ENCODE measurements around the gene PDE10A. TPM values are rescaled to one million over a fixed set of nuclear protein-coding genes. Genes with fewer than 3 reads are reported as not detected.

Gene PDE10A
- total and polyA plus RNA-seq, 2 of the 13 experiments (the other 11 are each of a cell fraction or from before 2014, with no cell fraction given): not detected

DNA sequence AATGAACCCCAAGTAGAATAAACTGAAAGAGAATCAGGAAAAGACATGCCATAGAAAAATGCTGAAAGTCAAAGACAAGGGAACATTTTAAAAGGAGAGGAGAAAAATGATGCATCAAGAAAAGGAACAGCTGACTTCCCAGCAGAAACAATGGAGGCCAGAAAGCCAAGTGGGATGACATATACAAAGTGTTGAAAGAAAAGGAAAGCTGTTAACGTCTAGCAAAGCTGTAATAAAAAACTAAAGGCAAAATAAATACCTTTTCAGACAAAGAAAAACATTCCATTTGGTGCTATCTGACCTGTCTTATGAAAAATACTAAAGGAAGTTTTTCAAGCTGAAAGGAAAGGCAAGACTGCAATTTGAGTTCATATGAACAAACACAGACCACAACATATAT is 34.1 kb upstream of the PDE10A start:
- FAIRE-seq: no peak
- POLR2A ChIA-PET: no interaction called here

More for the DNA sequence above, 34.1 kb upstream of the PDE10A start:
- no peak overlapping the region for H2AFZ ChIP-seq (ENCODE audit: low read length)
- no peak overlapping the region for H3K27ac ChIP-seq (ENCODE audit: extremely low read length, insufficient read depth, low read length)
- peaks cover 0 to 10% of the 10 kb centered on the region in 2 experiments; a peak in 1 of 5 replicates for H3K27me3 ChIP-seq (ENCODE audit: control insufficient read depth in 1 of 2, insufficient read depth in 2 of 2, low read length in 2 of 2)
- no peak overlapping the region for H3K9ac ChIP-seq (ENCODE audit: insufficient read depth, low read depth, low read length)
- DNase-seq (ENCODE audit: low spot score) (no peak), ATAC-seq (no peak)
- intact Hi-C loops (cut with micrococcal nuclease; ENCODE audit: unreplicated experiment): no loop called here
- BruUV-seq (replicated peaks): no TSS peak
- no peak overlapping the region for H3K4me2 ChIP-seq (ENCODE audit: low read depth, low read length)
- H3K4me1 ChIP-seq (ENCODE audit: insufficient read depth, low read length): no peaks in the 10 kb centered on the region
- H4K20me1 ChIP-seq (ENCODE audit: insufficient read depth, low read length): no peaks in the 10 kb centered on the region
- 2% methylated on average over 1 of the region's 1 CpG for WGBS (ENCODE audit: low lambda C conversion rate)
- in situ Hi-C loops (cut with HindIII; ENCODE audit: extremely low pct_ligation_motif_present, low pct_unique_long_range_greater_than_20kb): no loop called here
- no peak overlapping the region for H3K4me3 ChIP-seq (replicated peaks in 1 of 3; ENCODE audit: insufficient read depth in 1 of 3, low read depth in 2 of 3, low read length in 3 of 3)
- H3K36me3 ChIP-seq (replicated peaks in 1 of 2; ENCODE audit: control insufficient read depth in 1 of 2, insufficient read depth in 2 of 2, low read length in 2 of 2): no peaks in the 10 kb centered on the region
- CTCF ChIA-PET (ENCODE audit: low intra/inter-chr PET ratio, low total read pairs): no interaction called here
- no peak for TF ChIP-seq MTF1 (CRISPR knock-in tag; IDR thresholded peaks at IDR 0.05)
- TF ChIP-seq, protein P1, sequence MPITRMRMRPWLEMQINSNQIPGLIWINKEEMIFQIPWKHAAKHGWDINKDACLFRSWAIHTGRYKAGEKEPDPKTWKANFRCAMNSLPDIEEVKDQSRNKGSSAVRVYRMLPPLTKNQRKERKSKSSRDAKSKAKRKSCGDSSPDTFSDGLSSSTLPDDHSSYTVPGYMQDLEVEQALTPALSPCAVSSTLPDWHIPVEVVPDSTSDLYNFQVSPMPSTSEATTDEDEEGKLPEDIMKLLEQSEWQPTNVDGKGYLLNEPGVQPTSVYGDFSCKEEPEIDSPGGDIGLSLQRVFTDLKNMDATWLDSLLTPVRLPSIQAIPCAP (CRISPR knock-in tag; IDR thresholded peaks at IDR 0.05; ENCODE audit: low read depth): no peak
- TF ChIP-seq FLYWCH1 (CRISPR knock-in tag; IDR thresholded peaks at IDR 0.05): no peak
- no peak for TF ChIP-seq ZNF180 (CRISPR knock-in tag; IDR thresholded peaks at IDR 0.05; ENCODE audit: borderline replicate concordance, low read depth)
- TF ChIP-seq, protein P2, sequence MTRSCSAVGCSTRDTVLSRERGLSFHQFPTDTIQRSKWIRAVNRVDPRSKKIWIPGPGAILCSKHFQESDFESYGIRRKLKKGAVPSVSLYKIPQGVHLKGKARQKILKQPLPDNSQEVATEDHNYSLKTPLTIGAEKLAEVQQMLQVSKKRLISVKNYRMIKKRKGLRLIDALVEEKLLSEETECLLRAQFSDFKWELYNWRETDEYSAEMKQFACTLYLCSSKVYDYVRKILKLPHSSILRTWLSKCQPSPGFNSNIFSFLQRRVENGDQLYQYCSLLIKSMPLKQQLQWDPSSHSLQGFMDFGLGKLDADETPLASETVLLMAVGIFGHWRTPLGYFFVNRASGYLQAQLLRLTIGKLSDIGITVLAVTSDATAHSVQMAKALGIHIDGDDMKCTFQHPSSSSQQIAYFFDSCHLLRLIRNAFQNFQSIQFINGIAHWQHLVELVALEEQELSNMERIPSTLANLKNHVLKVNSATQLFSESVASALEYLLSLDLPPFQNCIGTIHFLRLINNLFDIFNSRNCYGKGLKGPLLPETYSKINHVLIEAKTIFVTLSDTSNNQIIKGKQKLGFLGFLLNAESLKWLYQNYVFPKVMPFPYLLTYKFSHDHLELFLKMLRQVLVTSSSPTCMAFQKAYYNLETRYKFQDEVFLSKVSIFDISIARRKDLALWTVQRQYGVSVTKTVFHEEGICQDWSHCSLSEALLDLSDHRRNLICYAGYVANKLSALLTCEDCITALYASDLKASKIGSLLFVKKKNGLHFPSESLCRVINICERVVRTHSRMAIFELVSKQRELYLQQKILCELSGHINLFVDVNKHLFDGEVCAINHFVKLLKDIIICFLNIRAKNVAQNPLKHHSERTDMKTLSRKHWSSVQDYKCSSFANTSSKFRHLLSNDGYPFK (CRISPR knock-in tag; IDR thresholded peaks at IDR 0.05; ENCODE audit: borderline replicate concordance): no peak
- TF ChIP-seq MED13 (CRISPR knock-in tag; IDR thresholded peaks at IDR 0.05): no peak
- TF ChIP-seq RAD51 (IDR thresholded peaks at IDR 0.05; ENCODE audit: borderline replicate concordance): no peak
- TF ChIP-seq ZBTB3 (CRISPR knock-in tag; IDR thresholded peaks at IDR 0.05; ENCODE audit: borderline replicate concordance, low read depth): no peak
- no peak for TF ChIP-seq GZF1 (CRISPR knock-in tag; IDR thresholded peaks at IDR 0.05)
- TF ChIP-seq ZNF674 (CRISPR knock-in tag; IDR thresholded peaks at IDR 0.05; ENCODE audit: low read depth): no peak
- TF ChIP-seq, protein P3, sequence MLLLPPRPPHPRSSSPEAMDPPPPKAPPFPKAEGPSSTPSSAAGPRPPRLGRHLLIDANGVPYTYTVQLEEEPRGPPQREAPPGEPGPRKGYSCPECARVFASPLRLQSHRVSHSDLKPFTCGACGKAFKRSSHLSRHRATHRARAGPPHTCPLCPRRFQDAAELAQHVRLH (CRISPR knock-in tag; IDR thresholded peaks at IDR 0.05; ENCODE audit: borderline replicate concordance, low read depth): no peak
- no peak for TF ChIP-seq ZNF816 (CRISPR knock-in tag; IDR thresholded peaks at IDR 0.05; ENCODE audit: borderline replicate concordance)
- TF ChIP-seq, protein P4, sequence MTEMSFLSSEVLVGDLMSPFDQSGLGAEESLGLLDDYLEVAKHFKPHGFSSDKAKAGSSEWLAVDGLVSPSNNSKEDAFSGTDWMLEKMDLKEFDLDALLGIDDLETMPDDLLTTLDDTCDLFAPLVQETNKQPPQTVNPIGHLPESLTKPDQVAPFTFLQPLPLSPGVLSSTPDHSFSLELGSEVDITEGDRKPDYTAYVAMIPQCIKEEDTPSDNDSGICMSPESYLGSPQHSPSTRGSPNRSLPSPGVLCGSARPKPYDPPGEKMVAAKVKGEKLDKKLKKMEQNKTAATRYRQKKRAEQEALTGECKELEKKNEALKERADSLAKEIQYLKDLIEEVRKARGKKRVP (CRISPR knock-in tag; IDR thresholded peaks at IDR 0.05): no peak
- TF ChIP-seq, protein P5, sequence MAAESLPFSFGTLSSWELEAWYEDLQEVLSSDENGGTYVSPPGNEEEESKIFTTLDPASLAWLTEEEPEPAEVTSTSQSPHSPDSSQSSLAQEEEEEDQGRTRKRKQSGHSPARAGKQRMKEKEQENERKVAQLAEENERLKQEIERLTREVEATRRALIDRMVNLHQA (CRISPR knock-in tag; IDR thresholded peaks at IDR 0.05): no peak
- no peaks in the 10 kb centered on the region for H3K79me2 ChIP-seq (ENCODE audit: insufficient read depth, low read length)
- H3K9me3 ChIP-seq (ENCODE audit: low read length): no peaks in the 10 kb centered on the region

Measured in HepG2 (cell line).